HG03432 (cell line): Measurements from ENCODE around the gene ARHGEF37.

Experiments
- ATAC-seq: cut with Tn5 transposase; IDR thresholded peaks from one replicate; pipeline ENCODE4 v1.9.1; 2021; ENCODE audit warnings: mild to moderate bottlenecking, moderate library complexity; ENCODE audit not compliant: unreplicated experiment

Gene ARHGEF37

GRCh38 chr5:149627070-149627469 lies 45.8 kb downstream of the ARHGEF37 start:
- ATAC-seq, result no peak

GRCh38 chr5:149628221-149628620 lies 46.9 kb downstream of the ARHGEF37 start:
- no peak for ATAC-seq

GRCh38 chr5:149628846-149629388 lies 47.6 kb downstream of the ARHGEF37 start:
- ATAC-seq, result no peak

- no peak for ATAC-seq
These were observed 48.1 kb downstream of the ARHGEF37 start for GRCh38 chr5:149629421-149629820.

GRCh38 chr5:149630337-149630736 lies 49.0 kb downstream of the ARHGEF37 start:
- no peak for ATAC-seq

- ATAC-seq, result no peak
These were observed 50.2 kb downstream of the ARHGEF37 start for GRCh38 chr5:149631506-149631905.

GRCh38 chr5:149632311-149633251 lies 51.3 kb downstream of the ARHGEF37 start:
- ATAC-seq, result no peak

GRCh38 chr5:149633476-149634350 lies 52.4 kb downstream of the ARHGEF37 start:
- ATAC-seq, result no peak

- ATAC-seq, result no peak
These were observed 54.1 kb downstream of the ARHGEF37 start for GRCh38 chr5:149635394-149635793.

GRCh38 chr5:149636191-149636860 lies 55.0 kb downstream of the ARHGEF37 start:
- ATAC-seq, result no peak

GRCh38 chr5:149636861-149637246 lies 55.6 kb downstream of the ARHGEF37 start:
- ATAC-seq, result peak; percentile 44

- ATAC-seq, result no peak
These were observed 56.8 kb downstream of the ARHGEF37 start for GRCh38 chr5:149638136-149638535.

- no peak for ATAC-seq
These were observed 57.4 kb downstream of the ARHGEF37 start for GRCh38 chr5:149638546-149639241.

GRCh38 chr5:149639737-149640136 lies 58.4 kb downstream of the ARHGEF37 start:
- no peak for ATAC-seq

- ATAC-seq, result no peak
These were observed 59.2 kb downstream of the ARHGEF37 start for GRCh38 chr5:149640350-149640999.

- no peak for ATAC-seq
These were observed 59.8 kb downstream of the ARHGEF37 start for GRCh38 chr5:149641000-149641576.

- no peak for ATAC-seq
These were observed 60.3 kb downstream of the ARHGEF37 start for GRCh38 chr5:149641600-149641999.

GRCh38 chr5:149643781-149644180 lies 62.5 kb downstream of the ARHGEF37 start:
- no peak for ATAC-seq

- no peak for ATAC-seq
These were observed 63.3 kb downstream of the ARHGEF37 start for GRCh38 chr5:149644629-149645028.
